Stimulated activated CD8-positive, alpha-beta memory T cell treated with anti-CD3 and anti-CD28 coated beads, Interleukin-15, amount 100 ng/mL, for 4 hours (primary cell): ENCODE data around the gene BMP7.
"Not testable (repeated sequence)": the region's sequence is repeated elsewhere in the genome, so short reads cannot be mapped to it uniquely, and the experiment has no call there.

ENCODE experiments used
- DNase-seq, 2 donors: peaks; one replicate each; pipeline ENCODE4 v3.0.0-alpha.2; 2020; ENCODE audit warnings: low read depth in 2 of 2

The BMP7 gene

DNA sequence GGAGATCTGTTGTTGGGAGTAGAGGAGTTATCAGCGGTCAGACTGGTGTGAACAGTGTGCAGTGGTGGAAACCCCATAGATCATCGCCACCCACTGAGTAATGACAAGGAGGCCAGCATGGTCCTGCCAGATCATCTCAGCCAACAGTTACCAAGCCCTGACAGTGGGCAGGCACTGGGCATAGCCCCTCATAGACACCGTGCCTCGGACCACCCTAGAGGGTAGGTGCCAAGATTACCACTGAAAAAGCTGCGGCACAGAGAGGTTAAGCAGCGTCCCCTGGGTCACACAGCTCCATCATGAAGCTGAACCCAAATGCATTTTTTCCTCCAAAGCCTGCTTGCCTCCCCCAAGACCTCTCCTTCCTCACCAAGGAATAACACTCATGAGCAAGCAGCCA lies 21.5 kb upstream of the BMP7 start:
- no peak for DNase-seq

- no peak for DNase-seq
Measured at GRCh38 chr20:57287007-57287880, 20.8 kb upstream of the BMP7 start.

- no peak for DNase-seq
Measured at GRCh38 chr20:57283860-57284259, 17.4 kb upstream of the BMP7 start.

GRCh38 chr20:57282670-57283361 lies 16.4 kb upstream of the BMP7 start:
- no peak for DNase-seq

DNA sequence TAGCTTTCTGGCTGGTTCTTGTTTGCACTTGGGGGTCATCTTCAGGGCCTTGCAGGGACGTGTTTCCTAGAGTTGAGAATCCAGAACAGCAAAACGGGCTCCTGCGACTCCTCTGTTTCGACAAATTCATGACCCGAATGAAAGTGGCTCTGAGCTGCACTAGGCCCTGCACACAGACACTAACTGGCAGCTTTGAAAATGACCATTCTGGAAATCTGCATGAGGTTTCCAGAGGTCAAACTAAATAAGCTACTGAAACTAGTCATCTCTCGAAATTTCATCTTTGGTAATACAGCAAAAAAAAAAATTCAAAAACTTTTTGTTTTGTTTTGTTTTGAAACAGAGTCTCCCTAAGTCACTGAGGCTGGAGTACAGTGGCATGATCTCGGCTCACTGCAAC lies 15.5 kb upstream of the BMP7 start:
- DNase-seq = no peak

DNA sequence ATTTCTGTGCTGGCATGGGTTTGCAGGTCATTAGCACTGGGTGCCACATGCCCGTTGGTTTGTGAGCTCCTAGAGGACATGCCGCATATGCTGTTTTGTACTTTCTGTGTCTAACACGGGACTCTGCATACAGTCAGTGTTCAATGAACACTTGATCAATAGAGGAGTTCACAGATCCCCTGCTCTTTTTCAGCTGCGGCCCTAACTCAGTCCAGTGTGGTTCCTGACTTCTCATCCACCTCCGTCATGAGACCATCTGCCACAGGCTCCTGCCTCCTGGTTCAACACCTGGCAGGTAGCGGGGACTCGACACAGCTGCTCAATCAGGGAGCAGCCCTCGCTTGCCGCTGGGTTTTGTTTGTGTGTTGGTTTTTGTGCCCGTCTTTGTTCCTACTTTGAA lies 13.8 kb upstream of the BMP7 start:
- no peak for DNase-seq

- not testable (repeated sequence) for DNase-seq
Measured at GRCh38 chr20:57279548-57279947, 13.1 kb upstream of the BMP7 start.

DNA sequence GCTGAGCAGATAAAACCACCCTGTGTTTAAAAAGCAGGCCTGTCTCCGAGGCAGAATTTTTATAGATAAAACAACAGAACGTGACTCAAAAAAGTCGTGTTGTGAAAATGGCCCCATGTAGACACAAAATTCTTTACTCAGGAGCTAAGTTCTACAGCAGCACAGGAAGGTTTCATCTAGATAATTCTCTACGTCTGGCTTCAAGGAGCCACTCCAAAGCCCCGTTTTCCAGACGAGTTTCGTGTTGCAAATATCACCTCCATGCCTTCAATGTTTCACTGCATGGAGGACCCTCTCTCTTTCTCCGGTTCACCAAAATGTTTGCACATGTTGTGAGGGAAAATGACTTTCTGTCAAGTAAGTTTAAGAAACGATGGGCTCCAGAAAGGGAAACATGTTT lies 12.0 kb upstream of the BMP7 start:
- DNase-seq = no peak

DNA sequence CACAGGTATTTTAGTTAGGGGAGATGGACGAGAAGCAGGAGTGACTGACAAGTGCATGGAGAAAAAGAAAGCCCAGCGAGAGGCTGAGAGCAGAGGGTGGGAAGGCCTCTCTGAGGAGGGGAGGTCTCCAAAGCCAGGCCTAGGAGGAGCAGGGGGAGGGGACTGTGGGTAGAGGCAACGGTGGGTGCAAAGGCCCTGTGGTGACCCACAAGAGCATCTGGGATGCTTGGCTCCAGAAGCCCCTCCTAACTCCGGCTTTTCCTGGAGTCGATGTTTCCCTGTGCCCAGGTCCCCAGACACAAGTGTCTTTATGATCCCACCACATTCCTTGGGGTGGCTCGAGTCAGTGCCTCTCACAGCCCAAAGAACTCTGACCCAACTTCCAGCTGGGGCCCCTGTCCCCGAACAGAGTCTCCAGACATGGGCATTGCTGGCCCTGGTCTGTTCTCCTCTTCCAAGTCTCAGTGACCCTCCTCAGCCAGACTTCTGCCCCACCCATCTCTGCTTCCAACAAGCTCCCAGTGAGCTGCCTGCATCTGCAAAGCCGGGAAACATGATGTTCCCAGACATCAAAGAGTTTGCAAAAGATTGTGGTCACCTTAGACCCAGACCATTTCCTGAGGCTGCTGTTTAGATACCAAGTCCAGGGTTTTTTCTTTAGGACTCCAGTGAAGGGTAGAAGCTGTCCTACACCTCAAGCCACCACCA lies 11.1 kb upstream of the BMP7 start:
- no peak for DNase-seq

- DNase-seq = no peak
Measured at GRCh38 chr20:57276221-57276620, 9.8 kb upstream of the BMP7 start.

DNA sequence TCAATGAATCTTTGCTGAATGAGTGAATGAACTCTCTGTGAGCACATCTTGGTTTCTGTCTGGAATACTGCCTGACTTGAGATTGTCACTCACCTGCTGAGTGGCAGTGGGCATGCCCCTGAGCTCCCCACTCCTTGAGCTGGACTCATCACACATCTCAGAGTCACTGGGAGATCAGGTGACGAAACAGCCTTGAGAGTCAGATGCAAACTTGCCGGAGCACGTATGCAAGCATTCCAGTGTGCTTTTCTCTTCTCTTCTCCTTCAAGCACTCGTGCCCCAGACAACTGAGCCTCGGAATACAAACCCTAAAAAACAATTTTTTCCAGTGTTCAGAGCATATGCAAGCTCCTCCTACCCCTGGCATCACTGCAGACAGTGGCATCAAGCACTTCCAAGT lies 9.4 kb upstream of the BMP7 start:
- no peak for DNase-seq

DNA sequence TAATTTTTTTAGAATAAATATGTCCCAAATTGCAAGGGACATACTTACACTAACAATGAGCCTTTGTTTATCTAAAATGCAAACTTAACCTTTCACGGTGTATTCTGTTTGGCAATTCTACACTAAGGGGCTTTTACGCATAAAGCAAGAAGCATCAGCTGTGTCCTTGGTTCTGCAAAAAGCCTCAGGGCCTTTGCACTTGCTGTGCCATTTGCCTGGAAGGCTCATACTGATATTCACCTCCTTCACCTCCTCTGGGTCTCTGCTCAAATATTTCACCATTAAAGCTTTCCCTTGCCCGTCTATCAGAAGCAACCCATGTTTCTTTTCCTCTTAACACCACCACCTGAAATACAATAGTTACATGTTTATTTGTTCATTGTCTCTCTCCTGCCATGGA lies 8.9 kb upstream of the BMP7 start:
- no peak for DNase-seq

- DNase-seq = no peak
Measured at GRCh38 chr20:57274846-57275245, 8.4 kb upstream of the BMP7 start.

GRCh38 chr20:57274299-57274698 lies 7.9 kb upstream of the BMP7 start:
- no peak for DNase-seq

DNA sequence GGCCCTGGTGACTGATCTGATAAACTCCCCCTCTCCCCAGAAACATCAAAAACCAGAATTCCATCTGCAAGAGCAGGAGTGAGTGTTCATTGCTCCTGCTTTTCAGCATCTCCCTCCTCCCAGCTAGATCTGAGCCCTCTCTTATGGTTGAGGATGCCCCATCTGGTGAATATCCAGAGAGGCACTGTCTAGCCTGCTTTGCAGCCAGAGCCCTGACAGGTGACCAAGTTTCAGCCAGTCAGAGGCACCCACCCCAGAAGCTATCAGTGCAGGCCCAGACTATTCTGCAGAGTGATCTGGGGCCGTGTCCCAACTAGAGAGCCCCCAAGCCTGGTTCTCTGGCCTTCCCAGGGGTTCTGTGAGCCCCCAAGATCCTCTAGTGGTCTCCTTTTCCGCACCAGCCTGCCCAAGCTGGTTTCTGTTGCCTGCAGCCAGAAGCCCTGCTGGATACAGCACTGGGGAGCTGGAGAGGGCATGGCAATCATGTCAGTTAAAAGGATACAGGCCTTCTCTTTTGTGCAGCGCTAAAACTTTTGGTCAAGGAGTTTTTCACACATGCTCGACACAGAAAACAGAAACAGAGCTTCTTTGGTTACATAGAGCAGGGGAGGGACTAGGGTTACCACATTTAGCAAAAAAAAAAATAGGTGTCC lies 6.6 kb upstream of the BMP7 start:
- no peak for DNase-seq

GRCh38 chr20:57270204-57270984 lies 4.0 kb upstream of the BMP7 start:
- DNase-seq = no peak

DNA sequence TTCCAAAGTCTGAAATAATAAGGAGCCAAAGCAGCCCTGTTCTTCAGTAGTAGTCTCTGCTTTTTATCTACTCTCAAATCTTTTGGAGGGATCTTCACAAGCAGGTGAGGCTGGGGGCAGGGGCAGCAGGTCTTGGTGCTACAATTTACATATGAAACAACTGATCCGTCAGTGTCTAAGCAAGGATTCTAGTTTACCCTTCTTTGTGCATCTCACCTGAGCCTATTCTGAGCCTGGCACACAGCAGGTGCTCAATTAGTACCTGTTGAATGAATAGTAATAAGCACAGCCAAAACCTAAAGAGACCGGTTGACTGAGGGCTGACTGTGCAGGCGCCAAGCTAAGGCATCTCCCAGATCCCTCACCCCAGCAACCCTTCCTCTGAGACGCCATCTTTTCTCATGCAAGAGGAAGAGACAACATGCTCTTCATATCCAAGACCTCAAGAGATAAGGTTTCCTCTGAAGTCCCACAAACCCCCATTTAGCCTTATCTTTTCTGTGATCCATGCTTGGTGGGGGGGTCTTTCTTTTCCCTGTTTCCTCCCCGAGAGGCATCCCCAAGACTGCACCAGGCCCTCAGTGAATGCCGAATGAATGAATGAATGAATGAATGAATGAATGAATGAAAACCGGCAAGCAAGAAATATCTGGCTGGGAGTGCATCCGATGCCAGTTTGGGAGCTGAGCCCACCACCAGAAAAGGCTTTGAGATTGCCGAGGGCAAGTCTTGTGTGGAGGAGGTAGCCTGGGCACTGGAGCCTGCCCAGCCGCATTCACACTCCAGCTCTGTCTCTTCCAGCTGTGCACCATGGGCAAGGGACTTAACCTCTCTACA lies 2.9 kb upstream of the BMP7 start:
- no peak for DNase-seq

- no peak for DNase-seq
Measured at GRCh38 chr20:57268399-57269076, 2.1 kb upstream of the BMP7 start.

DNA sequence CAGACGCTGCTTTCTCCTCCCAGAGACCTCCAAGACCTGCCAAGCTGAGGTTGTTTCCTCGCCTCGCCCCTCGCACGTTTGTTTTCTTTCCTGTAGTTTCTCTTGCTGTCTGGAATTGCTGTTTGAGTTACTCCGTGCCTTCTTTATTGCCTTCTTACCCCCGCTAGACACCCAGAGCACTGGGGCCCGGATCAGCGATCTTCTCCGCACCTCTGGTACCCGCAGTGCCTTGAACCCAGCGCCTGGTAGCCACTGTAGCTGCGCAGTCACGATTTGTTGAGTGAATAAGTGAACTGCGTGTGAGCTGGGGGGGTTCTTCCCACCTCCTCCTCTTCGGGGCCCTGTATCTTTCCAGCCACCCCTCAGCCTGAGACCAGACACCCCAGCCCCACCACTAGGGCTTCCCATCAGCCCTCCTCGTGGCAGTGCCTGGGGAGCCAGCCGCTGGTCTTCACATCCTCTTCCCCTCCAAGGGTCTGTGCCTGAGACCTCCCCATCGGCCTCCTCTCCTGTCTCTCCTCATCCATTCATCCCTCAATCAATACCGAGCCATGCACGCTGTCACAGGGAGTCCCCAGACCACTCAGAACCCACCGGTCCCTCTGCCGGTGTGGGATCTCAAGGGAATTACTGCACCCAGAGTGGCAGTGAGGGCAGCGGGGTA lies 849 bp upstream of the BMP7 start:
- no peak for DNase-seq

DNA sequence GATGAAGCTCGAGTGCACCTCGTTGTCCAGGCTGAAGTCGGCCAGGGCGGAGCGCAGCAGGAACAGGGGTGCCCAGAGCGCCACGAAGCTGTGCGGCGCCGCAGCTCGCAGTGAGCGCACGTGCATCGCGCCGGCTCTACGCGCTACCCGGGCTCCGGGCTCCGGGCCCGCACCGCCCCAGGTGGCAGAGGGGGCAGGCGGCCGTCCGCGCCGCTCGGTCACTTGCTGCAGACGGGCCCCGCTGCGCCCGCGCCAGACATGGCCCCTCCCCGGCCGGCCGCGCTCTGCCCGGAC lies 497 bp downstream of the BMP7 start:
- DNase-seq = no peak
